Lower lobe of right lung (tissue), 2 donors: ENCODE data around the gene ARHGAP1. TPM values are rescaled to one million over a fixed set of nuclear protein-coding genes. Genes with fewer than 3 reads are reported as not detected.
"Not testable (repeated sequence)": the region's sequence is repeated elsewhere in the genome, so short reads cannot be mapped to it uniquely, and the experiment has no call there.

Experiments
- ATAC-seq, 2 donors: fragments of 200-7000 bp; cut with Tn5 transposase; one replicate each; pipeline ENCODE4 v1.9.1; 2020 to 2022; ENCODE audit warnings: mild to moderate bottlenecking in 2 of 2, moderate library complexity in 2 of 2
- DNase-seq: peaks from one replicate; pipeline ENCODE4 v3.0.0-alpha.2; 2020
- H3K27ac ChIP-seq: fragments of 200-600 bp; one replicate; pipeline ENCODE4 v1.8.0; 2022
- H3K27me3 ChIP-seq: fragments of 200-600 bp; one replicate; pipeline ENCODE4 v1.8.0; 2022; ENCODE audit warnings: low read depth
- H3K36me3 ChIP-seq: fragments of 200-600 bp; one replicate; pipeline ENCODE4 v1.8.0; 2022; ENCODE audit warnings: mild to moderate bottlenecking
- H3K4me1 ChIP-seq: fragments of 200-600 bp; one replicate; pipeline ENCODE4 v1.8.0; 2022
- H3K4me3 ChIP-seq: fragments of 200-600 bp; one replicate; pipeline ENCODE4 v1.8.0; 2022; ENCODE audit warnings: mild to moderate bottlenecking
- H3K9me3 ChIP-seq: fragments of 200-600 bp; one replicate; pipeline ENCODE4 v1.8.0; 2022
- intact Hi-C: fragments of 100-400 bp; cut with DNase I; formaldehyde crosslinking; loops from one replicate; pipeline ENCODE4 v1.11.0; 2022
- total RNA-seq: library from RNA; stranded (reverse); fragmentation: NEBNext Ultra II Directional; extraction: Animal tissue kit (Norgen Biotek cat#: 25700); gene quantifications from one replicate; pipeline ENCODE4 v1.2.1, GENCODE V29; 2021
- TF ChIP-seq, protein P1 (sequence below): fragments of 200-600 bp; IDR thresholded peaks from one replicate; pipeline ENCODE4 v1.8.0; 2022; ENCODE audit warnings: antibody characterized with exemption, mild to moderate bottlenecking
- donor health status: DM: no; HTN: yes; CAD: no; lungs with severe emphysema.

The ARHGAP1 gene
- total RNA-seq, 1 donor from 2014 or later = 67.4 TPM

DNA sequence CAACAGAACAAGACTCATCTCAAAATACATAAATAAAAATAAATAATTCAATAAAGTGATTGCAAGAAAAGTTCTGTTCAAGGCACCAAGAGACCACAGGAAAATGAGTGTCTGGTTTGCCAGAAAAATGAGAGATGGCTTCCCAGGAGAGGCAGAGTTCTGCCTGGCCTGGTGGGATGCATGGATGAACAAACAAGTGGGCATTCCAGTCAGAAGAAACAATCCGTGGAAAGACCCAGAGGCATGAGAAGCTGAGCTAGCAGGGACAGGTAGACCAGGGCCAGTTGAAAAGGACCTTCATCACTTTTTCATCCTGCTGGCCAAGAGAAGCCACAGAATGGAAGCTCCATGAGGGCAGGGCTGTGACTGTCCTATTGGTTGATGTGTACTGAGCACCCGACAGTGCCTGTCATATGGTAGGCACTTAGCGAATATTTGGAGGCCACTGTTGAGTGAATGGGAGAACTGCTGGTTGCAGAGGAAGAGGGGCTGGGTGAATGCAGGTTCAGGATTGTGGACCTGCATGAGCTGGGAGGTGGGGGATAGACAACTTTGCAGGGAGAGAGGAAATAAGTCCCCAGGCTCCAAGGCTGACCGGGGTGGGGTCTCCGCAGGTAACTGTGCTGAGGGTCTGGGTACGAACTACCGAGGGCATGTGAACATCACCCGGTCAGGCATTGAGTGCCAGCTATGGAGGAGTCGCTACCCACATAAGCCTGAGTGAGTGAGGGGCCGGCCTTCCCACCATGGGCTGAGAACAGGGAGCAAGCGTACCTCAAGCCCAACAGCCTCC lies 22.3 kb upstream of the ARHGAP1 start:
- Histone ChIP-seq H3K9me3 (no peaks in the 10 kb centered on the region), H3K36me3 (no peaks in the 10 kb centered on the region), H3K4me1 (no peaks in the 10 kb centered on the region), H3K4me3 (no peak overlapping the region), H3K27ac (no peak overlapping the region), H3K27me3 (no peaks in the 10 kb centered on the region)
- ATAC-seq (no peak), DNase-seq (no peak)
- intact Hi-C loops = no loop called here
- TF ChIP-seq, protein P1, sequence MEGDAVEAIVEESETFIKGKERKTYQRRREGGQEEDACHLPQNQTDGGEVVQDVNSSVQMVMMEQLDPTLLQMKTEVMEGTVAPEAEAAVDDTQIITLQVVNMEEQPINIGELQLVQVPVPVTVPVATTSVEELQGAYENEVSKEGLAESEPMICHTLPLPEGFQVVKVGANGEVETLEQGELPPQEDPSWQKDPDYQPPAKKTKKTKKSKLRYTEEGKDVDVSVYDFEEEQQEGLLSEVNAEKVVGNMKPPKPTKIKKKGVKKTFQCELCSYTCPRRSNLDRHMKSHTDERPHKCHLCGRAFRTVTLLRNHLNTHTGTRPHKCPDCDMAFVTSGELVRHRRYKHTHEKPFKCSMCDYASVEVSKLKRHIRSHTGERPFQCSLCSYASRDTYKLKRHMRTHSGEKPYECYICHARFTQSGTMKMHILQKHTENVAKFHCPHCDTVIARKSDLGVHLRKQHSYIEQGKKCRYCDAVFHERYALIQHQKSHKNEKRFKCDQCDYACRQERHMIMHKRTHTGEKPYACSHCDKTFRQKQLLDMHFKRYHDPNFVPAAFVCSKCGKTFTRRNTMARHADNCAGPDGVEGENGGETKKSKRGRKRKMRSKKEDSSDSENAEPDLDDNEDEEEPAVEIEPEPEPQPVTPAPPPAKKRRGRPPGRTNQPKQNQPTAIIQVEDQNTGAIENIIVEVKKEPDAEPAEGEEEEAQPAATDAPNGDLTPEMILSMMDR = no peak

DNA sequence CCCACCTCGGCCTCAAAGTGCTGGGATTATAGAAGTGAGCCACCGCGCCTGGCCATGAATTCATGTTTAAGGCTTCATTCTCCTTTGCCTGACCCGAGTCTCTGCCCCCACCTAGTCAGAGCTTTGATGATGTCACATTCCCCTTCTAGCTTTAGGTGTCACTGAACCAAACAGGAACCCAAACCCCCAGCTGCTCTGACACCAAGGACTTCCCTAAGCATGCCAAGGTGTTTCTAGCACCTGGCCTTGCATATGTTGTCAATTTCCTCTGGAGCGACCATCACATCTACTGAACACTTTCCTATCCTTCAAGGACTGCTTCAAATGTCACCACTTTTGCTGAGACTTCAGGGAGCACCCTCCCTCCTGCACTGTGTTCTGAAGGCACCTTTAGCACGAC lies 20.9 kb upstream of the ARHGAP1 start:
- Histone ChIP-seq H3K27ac (no peak overlapping the region), H3K9me3 (no peaks in the 10 kb centered on the region), H3K27me3 (no peaks in the 10 kb centered on the region), H3K36me3 (no peaks in the 10 kb centered on the region), H3K4me3 (no peak overlapping the region), H3K4me1 (no peaks in the 10 kb centered on the region)
- DNase-seq (no peak), ATAC-seq (no peak)
- TF ChIP-seq, protein P1 = no peak
- intact Hi-C loops = no loop called here

DNA sequence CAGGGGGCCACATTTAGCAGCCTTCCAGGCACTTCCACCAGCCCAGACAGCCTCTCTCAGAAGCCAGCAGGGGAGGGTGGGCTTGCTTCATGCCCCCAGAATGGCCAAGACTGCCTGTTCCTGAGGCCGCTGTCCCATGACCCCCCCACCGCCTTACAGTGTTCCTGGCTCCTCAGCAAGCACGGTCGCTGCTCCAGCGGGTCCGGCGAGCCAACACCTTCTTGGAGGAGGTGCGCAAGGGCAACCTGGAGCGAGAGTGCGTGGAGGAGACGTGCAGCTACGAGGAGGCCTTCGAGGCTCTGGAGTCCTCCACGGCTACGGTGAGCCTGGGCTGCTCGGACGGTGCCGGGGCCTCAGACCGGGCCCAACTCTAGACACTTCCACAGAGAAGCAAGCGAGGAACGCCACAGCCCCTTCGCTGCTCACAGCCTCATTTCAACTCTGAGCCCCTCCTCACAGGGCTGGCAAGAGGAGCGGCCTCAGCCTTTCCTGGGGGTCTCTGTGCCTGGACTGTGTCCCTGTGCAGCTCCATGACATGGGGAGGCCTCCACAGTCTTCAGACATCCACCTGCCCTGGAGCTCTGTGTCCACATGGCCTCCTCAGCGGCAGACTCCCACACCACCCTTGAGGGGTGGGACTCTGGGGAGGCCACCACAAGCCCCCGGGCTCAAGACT lies 19.3 kb upstream of the ARHGAP1 start:
- intact Hi-C loops = no loop called here
- H3K4me3 ChIP-seq = no peak overlapping the region
- no peaks in the 10 kb centered on the region for H3K36me3 ChIP-seq
- ATAC-seq = no peak
- H3K4me1 ChIP-seq = no peaks in the 10 kb centered on the region
- no peak overlapping the region for H3K27ac ChIP-seq
- H3K9me3 ChIP-seq = no peaks in the 10 kb centered on the region
- H3K27me3 ChIP-seq = no peaks in the 10 kb centered on the region
- TF ChIP-seq, protein P1 = no peak
- DNase-seq = no peak

DNA sequence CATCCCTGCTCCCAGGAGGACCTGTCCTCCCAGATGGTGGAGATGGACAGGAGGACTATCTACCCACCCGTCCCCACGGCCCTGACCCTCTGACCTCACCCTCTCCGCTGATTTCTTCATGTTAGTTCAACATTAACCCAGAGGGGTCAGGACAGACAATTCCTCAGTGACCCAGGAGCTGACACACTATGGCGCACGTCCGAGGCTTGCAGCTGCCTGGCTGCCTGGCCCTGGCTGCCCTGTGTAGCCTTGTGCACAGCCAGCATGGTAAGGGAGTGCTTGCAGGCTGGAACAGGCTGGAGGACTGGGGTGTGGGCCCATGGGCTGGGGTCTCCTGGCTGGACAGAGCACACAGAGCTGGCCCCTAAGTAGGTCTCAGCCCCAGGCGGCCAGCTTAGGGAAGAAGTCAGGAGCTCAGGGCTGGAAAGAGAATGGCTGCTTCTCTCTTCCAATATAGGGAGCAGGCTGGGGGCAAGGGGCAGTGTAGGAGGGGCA lies 18.7 kb upstream of the ARHGAP1 start, which contains the start of gene F2:
Gene F2, plus strand, starts transcription at position 166 of the 495 bp plus-strand sequence. Its CDS starts 23 bp downstream, at position 189.
- Histone ChIP-seq H3K27ac (no peak within 1 kb of the TSS), H3K4me1 (no peaks in the 10 kb centered on the region), H3K9me3 (no peaks in the 10 kb centered on the region), H3K27me3 (no peaks in the 10 kb centered on the region), H3K4me3 (no peak within 1 kb of the TSS), H3K36me3 (no peaks in the 10 kb centered on the region)
- TF ChIP-seq, protein P1 = no peak
- ATAC-seq (peak in 1 of 2 donors; percentile 26), DNase-seq (no peak)
- intact Hi-C loops = no loop called here

DNA sequence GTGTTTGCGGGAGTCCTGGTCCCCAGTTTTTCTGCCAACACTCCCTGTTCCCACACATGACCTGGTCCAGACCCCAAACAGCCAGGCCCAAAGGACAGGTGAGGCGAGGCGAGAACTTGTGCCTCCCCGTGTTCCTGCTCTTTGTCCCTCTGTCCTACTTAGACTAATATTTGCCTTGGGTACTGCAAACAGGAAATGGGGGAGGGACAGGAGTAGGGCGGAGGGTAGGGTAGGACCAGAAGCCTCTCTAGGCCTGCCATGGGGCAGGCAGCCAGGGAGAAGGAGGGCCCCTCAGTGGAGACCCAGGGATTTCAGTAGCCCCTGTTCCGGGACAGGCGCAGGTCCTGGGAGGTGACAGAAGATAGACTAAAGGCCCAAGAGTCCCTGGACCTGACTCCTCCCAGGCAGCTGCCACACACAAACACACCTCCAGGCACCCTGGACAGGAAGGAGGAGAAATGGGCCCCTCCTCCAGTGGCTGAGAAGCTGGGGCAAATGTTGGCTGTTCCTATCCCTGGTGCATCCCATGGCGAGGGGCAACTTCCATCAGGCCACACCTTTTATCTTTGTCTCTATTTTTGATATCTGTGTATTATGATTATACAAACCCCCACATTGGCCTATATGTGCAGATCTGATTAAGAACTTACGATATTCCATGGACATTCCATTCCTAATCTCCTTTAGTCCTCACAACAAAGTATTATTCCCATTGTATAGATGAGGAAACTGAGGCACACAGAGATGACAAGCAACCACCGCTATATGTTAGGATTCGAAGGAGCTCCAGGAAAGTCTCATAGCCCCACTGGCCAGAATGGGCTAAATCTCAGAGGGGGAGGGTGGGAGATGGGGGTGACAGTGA lies 18.0 kb upstream of the ARHGAP1 start:
- TF ChIP-seq, protein P1 = no peak
- ATAC-seq (peak; percentile 63 to 77), DNase-seq (no peak)
- intact Hi-C loops = no loop called here
- no peaks in the 10 kb centered on the region for H3K27me3 ChIP-seq
- no peaks in the 10 kb centered on the region for H3K9me3 ChIP-seq
- H3K4me1 ChIP-seq = no peaks in the 10 kb centered on the region
- H3K27ac ChIP-seq = no peak overlapping the region
- H3K36me3 ChIP-seq = no peaks in the 10 kb centered on the region
- H3K4me3 ChIP-seq = no peak overlapping the region

DNA sequence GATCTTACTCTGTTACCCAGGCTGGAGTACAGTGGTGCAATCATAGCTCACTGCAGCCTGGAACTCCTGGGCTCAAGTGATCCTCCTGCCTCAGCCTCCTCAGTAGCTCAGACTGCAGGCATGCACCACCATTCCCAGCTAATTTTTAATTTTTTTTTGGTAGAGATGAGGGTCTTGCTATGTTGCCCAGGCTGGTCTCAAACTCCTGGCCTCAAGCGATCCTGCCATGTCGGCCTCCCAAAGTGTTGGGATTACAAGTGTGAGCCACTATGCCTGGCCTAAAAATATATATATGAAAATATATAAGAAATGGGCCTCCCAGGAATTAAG lies 17.4 kb upstream of the ARHGAP1 start:
- H3K27me3 ChIP-seq, H3K4me3 ChIP-seq, H3K36me3 ChIP-seq, intact Hi-C loops, ATAC-seq, H3K4me1 ChIP-seq, H3K27ac ChIP-seq, H3K9me3 ChIP-seq, DNase-seq: not testable (repeated sequence)
